ENCODE results near the gene RSPH3.
A peak's percentile ranks its signal among the peaks of the same experiment; 100 is the strongest.
"Not testable (repeated sequence)": the region's sequence is repeated elsewhere in the genome, so short reads cannot be mapped to it uniquely, and the experiment has no call there.

The RSPH3 gene

GRCh38 chr6:158970640-158971275 is 29.2 kb downstream of the RSPH3 start:
- no peak for DNase-seq

GRCh38 chr6:158969148-158969547 is 30.9 kb downstream of the RSPH3 start:
- no peak for DNase-seq

DNA sequence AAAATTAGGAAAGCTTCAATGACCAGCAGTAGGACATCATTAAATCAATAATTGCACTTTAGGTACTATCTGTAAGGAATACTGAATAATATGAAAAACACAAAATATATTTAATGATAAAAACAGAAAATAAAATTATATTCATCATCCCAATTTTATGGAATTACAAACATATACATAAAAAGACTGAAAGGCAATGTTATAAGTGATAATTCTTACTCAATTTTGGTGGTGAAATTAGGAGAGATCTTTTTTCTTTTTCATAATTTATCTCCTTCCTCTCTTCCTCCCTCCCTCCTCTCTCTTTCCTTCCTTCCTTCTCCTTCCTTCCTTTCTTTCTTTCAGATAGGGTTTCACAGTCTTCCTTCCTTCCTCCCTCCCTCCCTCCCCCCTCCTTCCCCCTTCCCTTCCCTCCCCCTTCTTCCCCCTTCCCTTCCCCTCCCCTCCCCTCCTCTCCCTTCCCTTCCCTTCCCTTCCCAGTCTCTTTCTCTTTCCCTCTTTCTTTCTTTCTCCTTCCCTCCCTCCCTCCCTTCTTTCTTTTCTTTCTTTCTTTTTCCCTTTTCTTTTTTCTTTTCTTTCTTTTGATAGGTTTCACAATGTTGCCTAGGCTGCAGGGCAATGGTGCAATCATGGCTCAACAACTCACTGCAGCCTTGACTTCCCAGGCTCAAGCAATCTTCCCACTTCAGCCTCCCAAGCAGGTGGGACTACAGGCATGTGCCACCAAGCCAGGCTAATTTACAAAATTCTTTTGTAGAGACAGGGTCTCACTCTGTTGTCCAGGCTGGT is 36.8 kb downstream of the RSPH3 start:
- peak; percentile 11 for DNase-seq

DNA sequence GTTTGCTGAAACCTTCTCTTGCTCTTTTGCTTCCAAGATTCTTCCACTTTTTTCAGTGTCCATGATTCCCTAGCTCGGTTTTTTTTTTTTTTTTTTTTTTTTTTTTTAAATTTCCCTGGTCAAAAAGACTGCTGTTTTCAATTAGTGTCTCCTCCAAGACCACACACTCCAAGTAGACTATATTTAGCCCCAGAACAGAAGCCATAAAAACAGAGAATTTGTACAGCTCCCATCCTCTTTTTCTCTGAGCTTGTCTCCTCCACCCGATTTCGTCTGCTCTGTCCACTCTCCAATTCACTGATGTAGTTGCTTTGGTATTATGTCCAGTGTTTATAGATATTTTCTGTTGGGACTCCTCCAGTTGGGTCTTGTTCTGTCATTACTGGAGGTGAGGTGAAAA is 37.6 kb downstream of the RSPH3 start:
- DNase-seq = peak; percentile 54

GRCh38 chr6:158960026-158960425 is 40.0 kb downstream of the RSPH3 start:
- DNase-seq = no peak

- no peak for DNase-seq
Observed at GRCh38 chr6:158959552-158959951, 40.5 kb downstream of the RSPH3 start.

DNA sequence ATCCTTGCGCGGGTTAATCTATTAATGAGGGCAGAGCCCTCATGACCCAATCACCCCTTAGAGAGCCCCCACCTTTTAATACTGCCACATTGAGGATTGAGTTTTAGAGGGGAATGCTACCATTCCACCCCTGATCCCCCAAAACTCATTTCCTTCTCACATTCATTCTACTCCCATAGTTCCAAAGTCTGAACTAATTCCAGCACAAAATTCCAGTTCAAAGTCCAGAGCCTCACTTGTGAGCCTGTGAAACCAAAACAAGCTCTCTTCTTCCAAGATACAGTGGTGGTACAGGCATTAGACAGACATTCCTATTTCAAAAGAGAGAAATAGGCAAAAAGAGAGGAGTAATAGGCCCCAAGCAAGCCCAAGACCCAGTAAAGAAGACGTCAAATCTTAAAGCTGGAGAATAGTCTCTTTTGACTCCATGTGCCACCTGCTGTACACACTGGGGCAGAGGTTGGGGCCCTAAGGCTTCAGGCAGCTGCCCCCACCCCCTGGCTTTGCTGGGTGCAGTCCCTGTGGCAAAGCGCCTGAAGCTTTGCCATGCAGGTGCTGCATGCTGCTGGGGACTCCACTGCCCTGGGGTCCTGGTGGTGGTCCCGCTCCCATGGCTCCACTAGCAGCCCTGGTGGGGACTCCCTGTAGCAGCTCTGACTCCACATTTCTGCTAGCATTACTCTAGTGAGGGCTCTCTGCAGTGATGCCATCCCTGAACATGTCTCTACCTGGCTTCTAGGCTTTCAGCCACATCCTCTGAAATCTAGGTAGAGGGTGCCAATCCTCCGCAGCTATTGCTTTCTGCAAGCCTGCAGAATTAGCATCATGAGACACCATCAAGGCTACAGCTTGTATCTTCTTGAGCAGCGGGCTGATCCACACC is 41.3 kb downstream of the RSPH3 start:
- DNase-seq = no peak

DNA sequence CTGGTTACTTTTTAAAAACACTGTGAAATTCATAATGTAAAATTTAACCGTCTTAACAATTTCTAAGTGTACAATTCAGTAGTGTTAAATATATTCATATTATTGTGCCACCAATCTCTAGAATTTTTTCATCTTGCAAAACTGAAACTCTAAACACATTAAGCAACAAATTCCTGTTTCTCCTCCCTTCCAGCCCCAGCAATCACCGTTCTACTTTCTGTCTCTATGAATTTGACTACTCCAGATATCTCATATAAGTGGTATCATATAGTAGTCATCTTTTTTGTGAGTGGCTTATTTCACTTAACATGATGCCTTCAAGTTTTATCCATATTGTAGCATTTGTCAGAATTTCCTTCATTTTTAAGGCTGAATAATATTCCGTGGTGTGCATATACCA is 44.7 kb downstream of the RSPH3 start:
- no peak for DNase-seq

DNA sequence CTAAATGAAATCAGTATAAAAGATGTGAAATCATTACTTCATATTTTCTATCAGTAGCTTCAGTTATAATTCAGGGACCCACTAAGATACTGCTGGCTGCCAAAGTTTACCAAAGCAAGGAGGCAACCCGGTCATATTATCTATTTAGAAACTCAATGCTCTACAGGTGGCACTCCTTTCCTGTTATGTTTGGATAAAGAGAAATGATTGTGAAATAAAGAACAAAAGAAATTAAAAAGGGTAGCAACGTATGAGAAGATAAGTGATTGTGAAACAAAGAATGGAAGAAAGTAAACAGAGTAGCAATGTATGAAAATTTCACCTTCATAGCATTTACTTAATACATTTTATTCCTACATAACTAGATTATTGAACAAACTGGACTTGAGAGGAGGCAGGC is 45.2 kb downstream of the RSPH3 start:
- no peak for DNase-seq

- DNase-seq = not testable (repeated sequence)
Observed at GRCh38 chr6:158952011-158952410, 48.0 kb downstream of the RSPH3 start.

DNA sequence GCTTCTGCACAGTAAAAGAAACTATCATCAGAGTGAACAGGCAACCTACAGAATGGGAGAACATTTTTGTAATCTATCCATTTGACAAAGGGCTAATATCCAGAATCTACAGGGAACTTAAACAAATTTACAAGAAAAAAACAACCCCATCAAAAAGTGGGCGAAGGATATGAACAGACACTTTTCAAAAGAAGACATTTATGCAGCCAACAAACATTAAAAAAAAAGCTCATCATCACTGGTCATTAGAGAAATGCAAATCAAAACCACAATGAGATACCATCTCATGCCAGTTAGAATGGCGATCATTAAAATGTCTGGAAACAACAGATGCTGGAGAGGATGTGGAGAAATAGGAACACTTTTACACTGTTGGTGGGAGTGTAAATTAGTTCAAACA is 48.4 kb downstream of the RSPH3 start:
- DNase-seq = not testable (repeated sequence)

DNA sequence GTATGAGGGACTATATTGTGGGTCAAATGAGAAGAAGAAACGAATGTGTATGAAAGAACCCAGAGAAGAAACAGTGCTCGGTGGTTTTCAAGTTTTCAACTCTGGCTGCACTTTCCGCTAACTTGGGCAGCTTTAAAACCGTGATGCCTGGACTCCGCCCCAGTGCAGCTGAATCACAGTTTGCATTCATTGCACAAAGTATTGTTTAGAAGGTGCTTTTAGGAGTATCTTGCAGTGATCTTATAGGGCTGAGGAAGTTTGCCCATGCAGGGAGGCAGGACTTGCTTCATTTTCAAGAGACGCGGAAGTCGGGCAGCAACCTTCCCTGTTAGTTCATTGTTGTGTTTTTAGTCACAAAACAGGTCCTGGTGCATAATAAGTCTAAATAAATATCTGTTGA is 52.7 kb downstream of the RSPH3 start:
- no peak for DNase-seq

- no peak for DNase-seq
Observed at GRCh38 chr6:158943380-158944032, 56.5 kb downstream of the RSPH3 start.

GRCh38 chr6:158942349-158942748 is 57.7 kb downstream of the RSPH3 start:
- DNase-seq = no peak

GRCh38 chr6:158941246-158941645 is 58.8 kb downstream of the RSPH3 start:
- no peak for DNase-seq

DNA sequence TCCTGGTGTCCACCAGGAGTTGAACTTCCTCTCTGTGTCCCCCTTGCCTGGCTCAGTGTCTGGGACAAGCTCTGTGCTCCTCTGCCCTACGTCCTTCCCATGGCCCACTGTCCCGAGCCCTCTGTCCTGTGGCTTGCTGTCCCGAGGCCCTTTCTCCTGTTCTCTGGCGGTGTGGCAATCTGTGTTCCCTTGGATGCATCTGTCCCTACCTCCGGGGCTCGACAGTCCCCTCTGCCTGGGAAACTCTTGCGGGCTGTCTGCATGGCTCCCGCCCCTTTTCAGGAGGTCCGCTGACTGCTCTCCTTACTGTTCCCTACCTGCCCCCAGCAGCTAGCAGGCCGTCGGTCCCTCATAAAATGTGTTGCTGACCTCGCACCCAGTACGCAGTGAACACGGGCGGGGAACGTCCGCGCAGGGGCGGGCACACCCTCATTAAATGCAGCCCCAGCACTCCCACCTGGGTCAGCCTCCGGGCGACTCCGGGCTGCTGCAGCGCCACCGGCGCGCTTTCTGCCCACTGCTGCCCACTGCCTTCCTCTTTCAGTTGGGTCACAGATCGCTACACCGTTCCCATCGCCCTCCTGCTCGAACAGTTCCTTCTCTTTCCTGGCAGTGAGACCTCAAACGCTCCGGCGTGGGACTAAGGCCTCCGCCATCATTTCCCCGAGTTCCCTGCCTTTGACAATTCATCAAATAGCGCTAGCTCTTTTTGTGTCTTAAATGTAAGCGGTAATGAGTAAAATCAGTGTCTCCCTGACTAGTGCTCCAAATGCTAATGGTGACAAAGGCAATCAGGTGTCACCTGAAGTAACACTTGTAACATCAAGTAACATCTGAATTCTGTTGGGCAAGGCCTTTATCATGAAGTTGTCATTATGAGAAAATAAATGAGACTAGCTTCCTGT is 60.5 kb downstream of the RSPH3 start:
- no peak for DNase-seq

DNA sequence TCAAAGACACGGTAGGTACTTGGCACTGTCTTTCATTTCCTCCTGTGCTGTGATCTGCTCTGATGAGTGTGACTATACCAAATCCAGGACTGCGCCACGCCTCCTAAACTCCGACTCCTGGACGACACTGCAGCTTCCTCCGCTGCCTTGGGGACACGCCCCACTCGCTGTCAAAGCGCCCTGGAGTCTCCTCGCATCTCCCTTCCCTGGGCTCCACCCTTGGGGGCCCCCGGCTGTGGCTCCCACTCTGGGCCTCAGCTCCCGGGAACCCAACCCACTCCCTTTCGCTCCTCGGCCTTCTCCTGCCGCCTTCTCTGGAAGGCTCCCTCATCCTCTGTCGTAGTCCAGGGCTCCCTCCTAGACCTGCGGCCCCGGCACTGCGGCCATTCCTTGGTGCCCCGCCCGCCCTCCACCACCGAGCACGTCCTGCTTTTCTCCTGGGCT is 61.2 kb downstream of the RSPH3 start:
- no peak for DNase-seq

DNA sequence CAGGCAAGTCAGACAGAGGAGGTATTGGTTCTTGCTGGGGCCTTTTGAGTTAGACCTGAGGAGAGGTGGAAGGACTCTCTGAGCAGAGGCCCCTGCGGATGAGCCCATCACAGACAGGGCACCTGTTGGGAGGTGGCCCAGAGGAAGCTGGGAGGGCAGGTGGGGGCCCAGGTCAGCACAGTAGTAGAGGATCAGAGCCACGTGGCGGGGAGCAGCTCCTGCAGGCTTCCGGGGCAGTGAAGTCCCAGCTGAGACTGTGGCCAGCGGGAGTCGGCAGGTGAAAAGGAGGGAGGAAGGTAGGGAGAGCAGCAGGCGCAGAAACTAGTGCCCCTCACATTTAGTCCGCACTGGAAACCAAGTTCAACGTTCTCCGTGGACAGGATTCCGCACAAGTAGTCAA is 61.8 kb downstream of the RSPH3 start:
- no peak for DNase-seq

DNA sequence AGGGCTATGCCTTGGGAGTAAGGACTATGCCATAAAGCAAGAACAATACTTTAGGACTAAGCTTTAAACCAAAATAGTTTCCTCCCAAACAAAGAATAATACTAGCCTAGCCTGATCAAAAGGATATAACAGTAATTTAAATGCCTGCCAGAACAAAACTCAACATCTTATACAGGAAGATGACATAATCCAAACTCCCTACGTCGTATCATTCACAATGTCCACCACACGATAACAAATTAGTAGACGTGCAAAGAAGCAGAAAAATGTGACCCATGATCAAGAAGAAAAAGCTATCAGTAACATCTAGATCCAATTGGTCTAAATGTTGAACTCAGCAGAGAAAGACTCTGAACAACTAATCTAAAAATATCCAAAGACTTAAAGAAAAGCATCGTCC is 65.8 kb downstream of the RSPH3 start:
- DNase-seq = no peak

- DNase-seq = no peak
Observed at GRCh38 chr6:158933079-158933595, 66.9 kb downstream of the RSPH3 start.

DNA sequence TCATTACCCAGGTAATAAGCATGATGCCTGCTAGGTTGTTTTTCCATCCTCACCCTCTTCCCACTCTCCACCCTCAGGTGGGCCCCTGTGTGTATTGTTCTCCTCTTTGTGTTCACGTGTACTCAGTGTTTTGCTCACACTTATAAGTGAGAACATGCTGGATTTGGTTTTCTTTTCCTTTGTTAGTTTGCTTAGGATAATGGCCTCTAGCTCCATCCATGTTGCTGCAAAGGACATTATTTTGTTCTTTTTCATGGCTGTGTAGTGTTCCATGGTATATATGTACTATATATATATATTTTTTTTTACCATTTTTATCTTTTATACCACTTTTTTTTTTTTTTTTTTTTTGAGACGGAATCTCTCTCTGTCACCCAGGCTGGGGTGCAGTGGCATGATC is 71.9 kb downstream of the RSPH3 start:
- no peak for DNase-seq

DNA sequence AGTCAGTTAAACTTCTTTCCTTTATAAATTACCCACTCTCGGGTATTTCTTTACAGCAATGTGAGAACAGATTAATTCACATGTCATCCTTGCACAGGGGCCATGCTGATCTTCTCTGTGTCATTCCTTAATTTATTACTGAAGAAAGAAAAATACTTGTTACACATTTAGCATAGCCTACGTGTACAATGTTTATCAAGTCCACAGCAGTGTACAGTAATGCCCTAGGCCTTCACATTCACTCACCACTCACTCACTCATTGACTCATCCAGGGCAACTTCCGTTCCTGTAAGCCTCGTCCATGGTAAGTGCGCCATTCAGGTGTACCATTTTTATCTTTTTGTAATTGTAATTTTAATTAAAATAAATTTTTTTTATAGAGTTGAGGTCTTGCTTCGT is 73.6 kb downstream of the RSPH3 start:
- DNase-seq = peak; percentile 63
